ENCODE results near the gene ETV3.
"Not testable (repeated sequence)": the region's sequence is repeated elsewhere in the genome, so short reads cannot be mapped to it uniquely, and the experiment has no call there.

Gene ETV3

GRCh38 chr1:157112186-157112867 is 25.9 kb downstream of the ETV3 start:
- no peak for DNase-seq (ENCODE audit: low spot score)

GRCh38 chr1:157111396-157112165 is 26.6 kb downstream of the ETV3 start:
- DNase-seq (ENCODE audit: low spot score), result no peak

- no peak for DNase-seq (ENCODE audit: low spot score)
These were observed 27.5 kb downstream of the ETV3 start for GRCh38 chr1:157110686-157111085.

GRCh38 chr1:157110003-157110402 is 28.2 kb downstream of the ETV3 start:
- no peak for DNase-seq (ENCODE audit: low spot score)

- no peak for DNase-seq (ENCODE audit: low spot score)
These were observed 29.7 kb downstream of the ETV3 start for GRCh38 chr1:157108448-157108847.

- no peak for DNase-seq (ENCODE audit: low spot score)
These were observed 30.5 kb downstream of the ETV3 start for GRCh38 chr1:157107702-157108101.

GRCh38 chr1:157106813-157107189 is 31.4 kb downstream of the ETV3 start:
- DNase-seq (ENCODE audit: low spot score), result no peak

GRCh38 chr1:157105988-157106812 is 32.0 kb downstream of the ETV3 start:
- no peak for DNase-seq (ENCODE audit: low spot score)

GRCh38 chr1:157105298-157105987 is 32.8 kb downstream of the ETV3 start:
- DNase-seq (ENCODE audit: low spot score), result no peak

GRCh38 chr1:157104598-157105293 is 33.4 kb downstream of the ETV3 start:
- no peak for DNase-seq (ENCODE audit: low spot score)

- DNase-seq (ENCODE audit: low spot score), result no peak
These were observed 34.9 kb downstream of the ETV3 start for GRCh38 chr1:157103268-157103667.

- DNase-seq (ENCODE audit: low spot score), result no peak
These were observed 37.0 kb downstream of the ETV3 start for GRCh38 chr1:157101149-157101548.

GRCh38 chr1:157099633-157100009 is 38.6 kb downstream of the ETV3 start, which contains the start of gene ETV3L:
TSS of gene ETV3L (minus strand) at chr1:157099808. CDS start at chr1:157099523, 285 bp downstream.
- no peak for DNase-seq (ENCODE audit: low spot score)

- not testable (repeated sequence) for DNase-seq (ENCODE audit: low spot score)
These were observed 39.1 kb downstream of the ETV3 start for GRCh38 chr1:157098987-157099632.

GRCh38 chr1:157098519-157098918 is 39.7 kb downstream of the ETV3 start:
- DNase-seq (ENCODE audit: low spot score), result no peak

GRCh38 chr1:157097692-157098091 is 40.5 kb downstream of the ETV3 start:
- no peak for DNase-seq (ENCODE audit: low spot score)

- DNase-seq (ENCODE audit: low spot score), result no peak
These were observed 41.3 kb downstream of the ETV3 start for GRCh38 chr1:157096881-157097280.

- no peak for DNase-seq (ENCODE audit: low spot score)
These were observed 42.6 kb downstream of the ETV3 start for GRCh38 chr1:157095551-157095950.

- DNase-seq (ENCODE audit: low spot score), result no peak
These were observed 43.1 kb downstream of the ETV3 start for GRCh38 chr1:157095091-157095490.

GRCh38 chr1:157092831-157093230 is 45.4 kb downstream of the ETV3 start:
- DNase-seq (ENCODE audit: low spot score), result no peak

Measured in CD4-positive, alpha-beta T cell treated with Interleukin-6 at 100 ng/mL for 8 hours (primary cell).